HEK293 (cell line): ENCODE results near the gene MRLN.
"Not testable (repeated sequence)": the region's sequence is repeated elsewhere in the genome, so short reads cannot be mapped to it uniquely, and the experiment has no call there.

Experiments
- ZEB2 ChIP-seq: fragments of 450-650 bp; formaldehyde crosslinking; IDR thresholded peaks from 2 replicates; pipeline ENCODE4 v1.5.1; 2016; ENCODE audit warnings: missing biosample characterization, missing genetic modification characterization
- ZNF133 ChIP-seq: fragments of 450-650 bp; formaldehyde crosslinking; IDR thresholded peaks from 2 replicates; pipeline ENCODE4 v1.5.1; 2016; ENCODE audit warnings: missing biosample characterization, missing genetic modification characterization
- ZNF140 ChIP-seq: fragments of 450-650 bp; formaldehyde crosslinking; IDR thresholded peaks from 2 replicates; pipeline ENCODE4 v1.5.1; 2016; ENCODE audit warnings: missing biosample characterization, missing genetic modification characterization
- ZNF549 ChIP-seq: fragments of 450-650 bp; IDR thresholded peaks from 2 replicates; pipeline ENCODE4 v1.5.1; 2018; ENCODE audit warnings: missing biosample characterization, missing genetic modification characterization, mild to moderate bottlenecking, inconsistent platforms, moderate library complexity
- TF ChIP-seq, protein P1 (sequence below): fragments of 450-650 bp; formaldehyde crosslinking; IDR thresholded peaks from 2 replicates; pipeline ENCODE4 v1.5.1; 2016; ENCODE audit warnings: missing biosample characterization, missing genetic modification characterization
- TF ChIP-seq, protein P2 (sequence below): fragments of 450-650 bp; formaldehyde crosslinking; IDR thresholded peaks from 2 replicates; pipeline ENCODE4 v1.5.1; 2016; ENCODE audit warnings: missing biosample characterization, missing genetic modification characterization

DNA sequence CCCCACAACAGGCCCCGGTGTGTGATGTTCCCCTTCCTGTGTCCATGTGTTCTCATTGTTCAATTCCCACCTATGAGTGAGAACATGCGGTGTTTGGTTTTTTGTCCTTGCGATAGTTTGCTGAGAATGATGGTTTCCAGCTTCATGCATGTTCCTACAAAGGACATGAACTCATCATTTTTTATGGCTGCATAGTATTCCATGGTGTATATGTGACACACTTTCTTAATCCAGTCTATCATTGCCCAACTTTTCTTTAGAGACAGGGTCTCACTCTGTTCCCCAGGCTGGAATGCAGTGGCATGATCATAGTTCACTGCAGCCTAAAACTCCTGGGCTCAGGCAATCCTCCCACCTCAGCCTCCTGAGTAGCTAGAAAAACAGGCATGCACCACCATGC is 32.2 kb upstream of the MRLN start:
- TF ChIP-seq, protein P1, sequence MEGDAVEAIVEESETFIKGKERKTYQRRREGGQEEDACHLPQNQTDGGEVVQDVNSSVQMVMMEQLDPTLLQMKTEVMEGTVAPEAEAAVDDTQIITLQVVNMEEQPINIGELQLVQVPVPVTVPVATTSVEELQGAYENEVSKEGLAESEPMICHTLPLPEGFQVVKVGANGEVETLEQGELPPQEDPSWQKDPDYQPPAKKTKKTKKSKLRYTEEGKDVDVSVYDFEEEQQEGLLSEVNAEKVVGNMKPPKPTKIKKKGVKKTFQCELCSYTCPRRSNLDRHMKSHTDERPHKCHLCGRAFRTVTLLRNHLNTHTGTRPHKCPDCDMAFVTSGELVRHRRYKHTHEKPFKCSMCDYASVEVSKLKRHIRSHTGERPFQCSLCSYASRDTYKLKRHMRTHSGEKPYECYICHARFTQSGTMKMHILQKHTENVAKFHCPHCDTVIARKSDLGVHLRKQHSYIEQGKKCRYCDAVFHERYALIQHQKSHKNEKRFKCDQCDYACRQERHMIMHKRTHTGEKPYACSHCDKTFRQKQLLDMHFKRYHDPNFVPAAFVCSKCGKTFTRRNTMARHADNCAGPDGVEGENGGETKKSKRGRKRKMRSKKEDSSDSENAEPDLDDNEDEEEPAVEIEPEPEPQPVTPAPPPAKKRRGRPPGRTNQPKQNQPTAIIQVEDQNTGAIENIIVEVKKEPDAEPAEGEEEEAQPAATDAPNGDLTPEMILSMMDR: not testable (repeated sequence)
- TF ChIP-seq ZNF133 (tag by site-specific recombination); ZNF549 (tag by site-specific recombination); ZEB2 (tag by site-specific recombination); ZNF140: not testable (repeated sequence)
- TF ChIP-seq, protein P2, sequence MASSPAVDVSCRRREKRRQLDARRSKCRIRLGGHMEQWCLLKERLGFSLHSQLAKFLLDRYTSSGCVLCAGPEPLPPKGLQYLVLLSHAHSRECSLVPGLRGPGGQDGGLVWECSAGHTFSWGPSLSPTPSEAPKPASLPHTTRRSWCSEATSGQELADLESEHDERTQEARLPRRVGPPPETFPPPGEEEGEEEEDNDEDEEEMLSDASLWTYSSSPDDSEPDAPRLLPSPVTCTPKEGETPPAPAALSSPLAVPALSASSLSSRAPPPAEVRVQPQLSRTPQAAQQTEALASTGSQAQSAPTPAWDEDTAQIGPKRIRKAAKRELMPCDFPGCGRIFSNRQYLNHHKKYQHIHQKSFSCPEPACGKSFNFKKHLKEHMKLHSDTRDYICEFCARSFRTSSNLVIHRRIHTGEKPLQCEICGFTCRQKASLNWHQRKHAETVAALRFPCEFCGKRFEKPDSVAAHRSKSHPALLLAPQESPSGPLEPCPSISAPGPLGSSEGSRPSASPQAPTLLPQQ (tag by site-specific recombination): not testable (repeated sequence)
